ENCODE measurements around the gene RAB29.
"Not testable (repeated sequence)": the region's sequence is repeated elsewhere in the genome, so short reads cannot be mapped to it uniquely, and the experiment has no call there.

Gene RAB29, protein sequence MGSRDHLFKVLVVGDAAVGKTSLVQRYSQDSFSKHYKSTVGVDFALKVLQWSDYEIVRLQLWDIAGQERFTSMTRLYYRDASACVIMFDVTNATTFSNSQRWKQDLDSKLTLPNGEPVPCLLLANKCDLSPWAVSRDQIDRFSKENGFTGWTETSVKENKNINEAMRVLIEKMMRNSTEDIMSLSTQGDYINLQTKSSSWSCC
- total RNA-seq: 48.5 to 125 (median 74.6) reads per million in 9 experiments

DNA sequence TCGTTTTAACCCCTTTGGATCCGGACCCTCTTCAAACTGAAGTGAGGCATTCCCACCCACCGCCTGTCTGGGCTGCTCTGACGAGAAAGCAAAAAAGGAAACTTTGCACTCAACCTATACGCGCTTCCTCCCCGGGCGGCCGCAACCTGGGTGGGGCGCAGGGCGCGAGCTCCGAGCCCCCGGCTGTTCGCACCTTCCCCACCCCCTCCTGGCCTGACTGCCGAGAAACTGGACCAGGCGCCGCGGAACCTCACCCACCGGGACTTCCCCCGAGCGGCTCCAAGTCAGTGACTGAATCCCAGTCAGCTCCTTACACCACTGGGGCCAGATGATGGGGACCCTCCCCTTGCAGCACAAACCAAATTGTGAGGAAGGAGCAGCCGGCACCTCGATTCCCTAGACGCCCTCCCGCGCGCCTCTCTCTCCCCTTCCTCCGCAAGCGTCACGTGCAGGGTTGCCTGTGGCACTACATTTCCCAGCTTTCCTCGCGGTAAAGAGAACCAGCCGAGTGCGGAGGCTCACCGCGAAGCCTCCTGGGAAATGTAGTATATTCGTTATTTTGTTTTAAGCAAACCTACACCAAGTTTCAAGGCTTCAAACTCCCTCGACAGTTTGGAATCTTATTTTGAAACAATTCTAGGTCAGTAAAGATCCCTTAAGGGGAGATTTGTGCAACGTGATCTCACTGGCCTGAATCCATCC is at the start of gene RAB29:
RAB29 (minus strand) TSS at position 468 of the 702 bp plus-strand sequence. CDS start 526 bp downstream, outside the sequence.
- no peaks in the 10 kb centered on the region for H3K9me3 Mint-ChIP-seq
- peak within 1 kb of the TSS; percentile 89 to 97 for H3K4me3 Mint-ChIP-seq
- peak within 1 kb of the TSS; percentile 97 to 100 for H3K27ac Mint-ChIP-seq
- DNase-seq (peak; percentile 82 to 90 (median 86)), ATAC-seq (replicated peaks) (peak; percentile 81)
- H3K36me3 Mint-ChIP-seq (ENCODE audit: insufficient read depth): peaks cover 50% of the 10 kb centered on the region
- peaks cover 50 to 63% of the 10 kb centered on the region in 2 donors for H3K4me1 Mint-ChIP-seq (ENCODE audit: low read depth in 2 of 2)
- H3K27me3 Mint-ChIP-seq: no peaks in the 10 kb centered on the region

GRCh38 chr1:205824180-205824579 is 48.9 kb upstream of the RAB29 start:
- Mint-ChIP-seq H3K9me3 (no peaks in the 10 kb centered on the region), H3K27ac (peak overlapping the region in 1 of 2 donors; percentile 54), H3K4me1 (ENCODE audit: low read depth in 2 of 2) (peaks cover 13 to 16% of the 10 kb centered on the region in 2 donors), H3K4me3 (peak overlapping the region in 1 of 2 donors; percentile 39), H3K27me3 (no peaks in the 10 kb centered on the region), H3K36me3 (ENCODE audit: insufficient read depth) (no peaks in the 10 kb centered on the region)
- DNase-seq: no peak
- ATAC-seq (replicated peaks): peak; percentile 86

DNA sequence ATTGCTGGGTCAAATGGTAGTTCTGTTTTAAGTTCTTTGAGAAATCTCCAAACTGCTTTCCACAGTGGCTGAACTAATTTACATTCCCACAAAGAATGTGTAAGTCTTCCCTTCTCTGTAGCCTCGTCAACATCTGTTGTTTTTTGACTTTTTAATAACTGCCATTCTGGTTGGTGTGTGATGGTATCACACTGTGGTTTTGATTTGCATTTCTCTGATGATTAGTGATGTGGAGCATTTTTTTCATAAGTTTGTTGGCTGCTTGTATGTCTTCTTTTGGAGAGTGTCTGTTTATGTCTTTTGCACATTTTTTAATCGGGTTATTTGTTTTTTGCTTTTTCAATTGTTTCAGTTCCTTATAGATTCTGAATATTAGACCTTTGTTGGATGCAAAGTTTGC is 48.0 kb upstream of the RAB29 start:
- not testable (repeated sequence) for DNase-seq; H3K27me3 Mint-ChIP-seq; H3K36me3 Mint-ChIP-seq (ENCODE audit: insufficient read depth); H3K9me3 Mint-ChIP-seq
- H3K4me3 Mint-ChIP-seq: peak overlapping the region; percentile 2 to 7
- H3K27ac Mint-ChIP-seq: peak overlapping the region in 1 of 2 donors; percentile 54
- ATAC-seq (replicated peaks): peak; percentile 46
- H3K4me1 Mint-ChIP-seq (ENCODE audit: low read depth in 2 of 2): peaks cover 13 to 16% of the 10 kb centered on the region in 2 donors

GRCh38 chr1:205822397-205822796 is 47.1 kb upstream of the RAB29 start:
- Mint-ChIP-seq H3K4me1 (ENCODE audit: low read depth in 2 of 2) (peaks cover 13 to 16% of the 10 kb centered on the region in 2 donors), H3K36me3 (ENCODE audit: insufficient read depth) (no peaks in the 10 kb centered on the region), H3K27me3 (no peaks in the 10 kb centered on the region), H3K4me3 (no peak overlapping the region), H3K27ac (no peak overlapping the region), H3K9me3 (no peaks in the 10 kb centered on the region)
- ATAC-seq (replicated peaks): no peak
- no peak for DNase-seq

DNA sequence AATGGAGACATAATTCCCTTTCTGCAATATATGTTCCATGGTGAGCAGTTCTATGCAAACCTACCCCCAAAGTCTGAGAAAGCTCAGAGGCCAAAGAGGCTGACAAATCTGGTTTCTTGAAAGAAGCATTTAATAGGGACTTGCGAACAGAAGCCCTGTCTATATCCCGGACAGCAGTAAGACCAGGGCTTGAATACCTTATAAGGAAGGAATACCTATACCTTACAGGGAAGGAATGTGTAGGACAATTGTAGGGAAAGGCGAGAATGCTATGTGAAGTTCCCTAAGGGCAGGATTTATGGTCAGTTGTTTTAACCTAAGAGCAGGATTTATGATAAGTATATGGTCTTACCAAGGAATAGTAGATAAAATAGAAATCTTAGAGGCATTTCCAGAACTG is 42.7 kb upstream of the RAB29 start:
- Mint-ChIP-seq H3K27me3 (no peaks in the 10 kb centered on the region), H3K4me1 (ENCODE audit: low read depth in 2 of 2) (peaks cover 7 to 11% of the 10 kb centered on the region in 2 donors), H3K27ac (no peak overlapping the region), H3K9me3 (no peaks in the 10 kb centered on the region), H3K4me3 (no peak overlapping the region), H3K36me3 (ENCODE audit: insufficient read depth) (peaks cover 8% of the 10 kb centered on the region)
- DNase-seq (no peak), ATAC-seq (replicated peaks) (no peak)

DNA sequence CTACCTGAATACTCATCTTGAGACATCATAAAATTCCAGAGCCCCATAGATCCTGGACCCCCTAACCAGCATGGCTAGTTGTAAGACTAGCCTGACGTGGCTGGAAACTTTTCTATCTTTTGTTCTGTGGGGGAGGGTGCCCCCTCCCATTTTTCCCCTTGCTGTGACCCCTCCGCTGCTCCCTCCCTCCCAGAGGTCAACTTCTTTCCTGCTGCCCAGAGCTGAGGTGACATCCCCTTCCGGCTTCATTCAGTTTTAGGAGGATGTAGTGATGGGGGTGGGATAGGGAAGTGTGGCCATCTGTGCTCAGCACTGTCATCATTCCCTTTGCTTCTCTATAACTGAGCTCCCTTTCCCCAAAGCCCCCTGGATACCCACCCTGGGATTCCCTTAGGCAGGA is 42.1 kb upstream of the RAB29 start:
- no peak for DNase-seq
- ATAC-seq (replicated peaks): no peak
- H3K36me3 Mint-ChIP-seq (ENCODE audit: insufficient read depth): peaks cover 10% of the 10 kb centered on the region
- no peak overlapping the region for H3K27ac Mint-ChIP-seq
- no peaks in the 10 kb centered on the region for H3K9me3 Mint-ChIP-seq
- no peaks in the 10 kb centered on the region for H3K27me3 Mint-ChIP-seq
- H3K4me3 Mint-ChIP-seq: no peak overlapping the region
- H3K4me1 Mint-ChIP-seq (ENCODE audit: low read depth in 2 of 2): peaks cover 9 to 10% of the 10 kb centered on the region in 2 donors

- peak in 1 of 3 experiments; percentile 36 for DNase-seq
- Mint-ChIP-seq H3K4me1 (ENCODE audit: low read depth in 2 of 2) (peaks cover 42 to 45% of the 10 kb centered on the region in 2 donors), H3K9me3 (no peaks in the 10 kb centered on the region), H3K27me3 (no peaks in the 10 kb centered on the region), H3K36me3 (ENCODE audit: insufficient read depth) (peaks cover 20% of the 10 kb centered on the region), H3K4me3 (peak overlapping the region; percentile 93 to 95), H3K27ac (peak overlapping the region; percentile 93 to 95)
- ATAC-seq (replicated peaks): peak; percentile 18
These were observed 38.4 kb upstream of the RAB29 start for GRCh38 chr1:205813755-205814058.

GRCh38 chr1:205812878-205813754 is 37.8 kb upstream of the RAB29 start, which contains the start of gene SLC41A1:
Gene SLC41A1, minus strand, starts transcription at chr1:205813198. Its CDS starts 2,757 bp downstream, at chr1:205810441.
- H3K9me3 Mint-ChIP-seq: no peaks in the 10 kb centered on the region
- H3K4me3 Mint-ChIP-seq: peak within 1 kb of the TSS; percentile 93 to 95
- H3K36me3 Mint-ChIP-seq (ENCODE audit: insufficient read depth): peaks cover 21% of the 10 kb centered on the region
- H3K4me1 Mint-ChIP-seq (ENCODE audit: low read depth in 2 of 2): peaks cover 48 to 51% of the 10 kb centered on the region in 2 donors
- ATAC-seq (replicated peaks): peak; percentile 92
- DNase-seq: peak; percentile 88 to 89 (median 89)
- no peaks in the 10 kb centered on the region for H3K27me3 Mint-ChIP-seq
- H3K27ac Mint-ChIP-seq: peak within 1 kb of the TSS; percentile 93 to 95

- Mint-ChIP-seq H3K4me3 (peak overlapping the region; percentile 93 to 95), H3K9me3 (no peaks in the 10 kb centered on the region), H3K36me3 (ENCODE audit: insufficient read depth) (peaks cover 27% of the 10 kb centered on the region), H3K27me3 (no peaks in the 10 kb centered on the region), H3K4me1 (ENCODE audit: low read depth in 2 of 2) (peaks cover 52 to 54% of the 10 kb centered on the region in 2 donors), H3K27ac (peak overlapping the region; percentile 93 to 95)
- DNase-seq: peak in 1 of 3 experiments; percentile 17
- peak; percentile 4 for ATAC-seq (replicated peaks)
These were observed 37.1 kb upstream of the RAB29 start for GRCh38 chr1:205812271-205812877.

DNA sequence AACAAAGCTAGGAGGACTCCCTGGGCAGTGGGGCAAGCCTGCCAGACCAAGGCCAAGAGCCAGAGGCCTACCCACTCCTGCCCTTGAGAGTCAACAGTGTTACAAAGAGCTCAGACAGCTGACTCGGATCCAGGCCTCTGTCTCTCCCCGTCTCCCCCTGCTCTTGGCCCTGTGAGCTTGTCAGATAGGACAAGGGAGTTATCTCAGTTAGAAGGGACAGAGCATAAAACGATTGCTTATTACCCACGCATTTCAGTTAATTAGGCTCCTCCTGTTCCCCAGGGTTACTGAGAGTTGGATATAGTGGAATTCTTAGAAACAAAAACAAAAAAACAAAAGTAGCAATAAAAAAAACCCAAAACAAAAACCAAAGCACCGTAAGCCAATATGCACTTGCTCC is 36.4 kb upstream of the RAB29 start:
- Mint-ChIP-seq H3K4me3 (peak overlapping the region; percentile 93 to 95), H3K9me3 (no peaks in the 10 kb centered on the region), H3K27ac (peak overlapping the region; percentile 93 to 95), H3K4me1 (ENCODE audit: low read depth in 2 of 2) (peaks cover 58 to 61% of the 10 kb centered on the region in 2 donors), H3K27me3 (no peaks in the 10 kb centered on the region), H3K36me3 (ENCODE audit: insufficient read depth) (peaks cover 31% of the 10 kb centered on the region)
- no peak for ATAC-seq (replicated peaks)
- DNase-seq: no peak

- no peak for DNase-seq
- H3K27ac Mint-ChIP-seq: peak overlapping the region; percentile 49 to 95
- peak overlapping the region; percentile 93 to 95 for H3K4me3 Mint-ChIP-seq
- ATAC-seq (replicated peaks): no peak
- peaks cover 68 to 72% of the 10 kb centered on the region in 2 donors for H3K4me1 Mint-ChIP-seq (ENCODE audit: low read depth in 2 of 2)
- H3K36me3 Mint-ChIP-seq (ENCODE audit: insufficient read depth): peaks cover 34% of the 10 kb centered on the region
- H3K9me3 Mint-ChIP-seq: no peaks in the 10 kb centered on the region
- H3K27me3 Mint-ChIP-seq: no peaks in the 10 kb centered on the region
These were observed 35.3 kb upstream of the RAB29 start for GRCh38 chr1:205810448-205811157.

- ATAC-seq (replicated peaks): no peak
- peaks cover 75 to 78% of the 10 kb centered on the region in 2 donors for H3K4me1 Mint-ChIP-seq (ENCODE audit: low read depth in 2 of 2)
- H3K27me3 Mint-ChIP-seq: no peaks in the 10 kb centered on the region
- peak overlapping the region in 1 of 2 donors; percentile 44 for H3K27ac Mint-ChIP-seq
- peaks cover 34% of the 10 kb centered on the region for H3K36me3 Mint-ChIP-seq (ENCODE audit: insufficient read depth)
- no peaks in the 10 kb centered on the region for H3K9me3 Mint-ChIP-seq
- no peak for DNase-seq
- peak overlapping the region; percentile 93 to 95 for H3K4me3 Mint-ChIP-seq
These were observed 34.7 kb upstream of the RAB29 start for GRCh38 chr1:205809942-205810345.
